Lower leg skin (tissue), 3 donors: ENCODE data around the gene FBXO15.

Experiments used
- CTCF ChIP-seq, 3 donors: fragments of 450-650 bp; IDR thresholded peaks; one replicate each; pipeline ENCODE4 v1.5.1; 2016; ENCODE audit warnings: antibody characterized with exemption in 3 of 3, mild to moderate bottlenecking in 3 of 3, moderate library complexity in 2 of 3
- POLR2A ChIP-seq, 2 donors: fragments of 450-650 bp; IDR thresholded peaks; one replicate each; pipeline ENCODE4 v1.6.1; 2016 to 2017; ENCODE audit warnings: antibody characterized with exemption in 2 of 2, mild to moderate bottlenecking in 1 of 2, moderate library complexity in 1 of 2

GRCh38 chr18:74124642-74125041 lies 23.0 kb downstream of the FBXO15 start:
- TF ChIP-seq CTCF (IDR thresholded peaks at IDR 0.05) (no peak), POLR2A (IDR thresholded peaks at IDR 0.05) (no peak)
